SH-SY5Y (cell line): ENCODE measurements around the gene MIER2.

Source experiments
- GATA2 ChIP-seq: IDR thresholded peaks from 2 replicates; pipeline ENCODE4 v1.6.1; 2011; ENCODE audit warnings: mild to moderate bottlenecking, low read depth, low read length
- GATA3 ChIP-seq: IDR thresholded peaks from 2 replicates; pipeline ENCODE4 v1.6.1; 2011; ENCODE audit warnings: low read depth, mild to moderate bottlenecking, low read length, moderate library complexity

DNA sequence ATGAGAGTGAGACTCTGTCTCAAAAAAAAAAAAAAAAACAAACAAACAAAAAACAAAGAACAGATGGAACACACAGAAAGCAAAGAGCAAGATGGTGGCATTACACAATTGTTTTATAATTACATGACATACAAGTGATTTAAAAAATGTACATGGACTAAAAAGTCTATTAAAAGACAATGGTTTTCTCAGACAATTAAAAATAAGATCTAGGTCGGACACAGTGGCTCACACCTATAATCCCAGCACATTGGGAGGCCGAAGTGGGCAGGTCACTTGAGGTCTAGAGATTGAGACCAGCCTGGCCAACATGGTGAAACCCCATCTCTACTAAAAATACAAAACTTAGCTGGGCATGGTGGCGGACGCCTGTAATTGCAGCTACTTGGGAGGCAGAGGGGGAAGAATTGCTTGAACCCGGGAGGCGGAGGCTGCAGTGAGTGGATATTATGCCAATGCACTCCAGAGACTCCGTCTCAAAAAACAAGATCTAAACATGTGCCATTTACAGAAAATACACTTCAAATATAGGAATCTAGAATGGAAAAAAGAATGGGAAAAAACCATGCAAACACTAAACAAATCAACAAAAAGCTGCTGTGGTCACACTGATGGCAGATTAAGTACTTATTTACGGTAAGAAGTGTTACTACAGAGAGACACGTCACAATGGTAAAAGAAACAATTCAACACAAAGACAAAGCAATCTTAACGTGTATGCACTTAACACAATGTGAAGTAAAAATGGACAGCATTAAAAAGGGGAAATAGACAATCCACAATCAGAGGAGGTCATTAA, 26.7 kb downstream of the MIER2 start:
- TF ChIP-seq GATA2 (no peak), GATA3 (no peak)
